Smooth muscle cell (in vitro differentiated cells): ENCODE results near the gene TMEM87B. TPM values are rescaled to one million over a fixed set of nuclear protein-coding genes. Genes with fewer than 3 reads are reported as not detected.

ENCODE experiments used
- DNase-seq: peaks from one replicate; lab custom pipeline; 2025; ENCODE audit not compliant: unreplicated experiment; lab: John Stamatoyannopoulos, UW
- H2AFZ ChIP-seq: fragments of 200-600 bp; sonication (generic); 2 replicates; pipeline ENCODE4 v1.6.0; 2016; ENCODE audit warnings: antibody characterized with exemption, low read depth, mild to moderate bottlenecking
- H3F3A ChIP-seq: fragments of 200-600 bp; sonication (generic); 2 replicates; pipeline ENCODE4 v1.6.0; 2017; ENCODE audit warnings: antibody characterized with exemption, low read depth
- H3K27ac ChIP-seq: fragments of 200-600 bp; sonication (generic); 2 replicates; pipeline ENCODE4 v1.5.1; 2016; ENCODE audit warnings: low read depth, mild to moderate bottlenecking
- H3K27me3 ChIP-seq: fragments of 200-600 bp; sonication (generic); 2 replicates; pipeline ENCODE4 v1.6.1; 2016; ENCODE audit warnings: low read depth, mild to moderate bottlenecking
- H3K36me3 ChIP-seq: fragments of 200-600 bp; sonication (generic); 2 replicates; pipeline ENCODE4 v1.5.1; 2016; ENCODE audit warnings: low read depth
- H3K4me1 ChIP-seq: fragments of 200-600 bp; sonication (generic); 2 replicates; pipeline ENCODE4 v1.5.1; 2016; ENCODE audit warnings: low read depth
- H3K4me2 ChIP-seq: fragments of 200-600 bp; sonication (generic); 2 replicates; pipeline ENCODE4 v1.6.0; 2016; ENCODE audit warnings: mild to moderate bottlenecking
- H3K4me3 ChIP-seq: fragments of 200-600 bp; sonication (generic); 2 replicates; pipeline ENCODE4 v1.5.1; 2016; ENCODE audit warnings: mild to moderate bottlenecking
- H3K79me2 ChIP-seq: fragments of 200-600 bp; sonication (generic); 2 replicates; pipeline ENCODE4 v1.6.0; 2016; ENCODE audit warnings: low read depth, mild to moderate bottlenecking
- H3K9ac ChIP-seq: fragments of 200-600 bp; sonication (generic); 2 replicates; pipeline ENCODE4 v1.6.0; 2016; ENCODE audit warnings: low read depth
- H3K9me3 ChIP-seq: fragments of 200-600 bp; sonication (generic); replicated peaks from 2 replicates; pipeline ENCODE4 v1.5.1; 2016; ENCODE audit warnings: low read depth
- H4K20me1 ChIP-seq: fragments of 200-600 bp; sonication (generic); 2 replicates; pipeline ENCODE4 v1.6.0; 2016; ENCODE audit warnings: low read depth
- WGBS: methylation state at CpG from one replicate; pipeline ENCODE4 v1.1.7; 2016; ENCODE audit warnings: low lambda C conversion rate; 5-methylcytosine and 5-hydroxymethylcytosine counted together
- polyA plus RNA-seq: library from polyadenylated mRNA; unstranded; fragments of >200 nt; fragmentation: Nextera tagmentation; extraction: Ambion mirVana; gene quantifications from 2 replicates; pipeline ENCODE4 v1.2.1, GENCODE V29; 2016
- total RNA-seq: library from RNA; depleted of rRNA; stranded (reverse); fragments of >200 nt; gene quantifications from 2 replicates; pipeline ENCODE4 v1.2.3, GENCODE V29; 2014
- TF ChIP-seq, protein P1 (sequence below): fragments of 200-600 bp; sonication (generic); IDR thresholded peaks from 2 replicates; pipeline ENCODE4 v1.5.1; 2017; ENCODE audit warnings: borderline replicate concordance, mild to moderate bottlenecking, antibody characterized with exemption; ENCODE audit not compliant: insufficient read depth, poor library complexity, severe bottlenecking

The TMEM87B gene
- total and polyA plus RNA-seq, 2 experiments from 2014 or later, result 27.2 to 109 TPM

DNA sequence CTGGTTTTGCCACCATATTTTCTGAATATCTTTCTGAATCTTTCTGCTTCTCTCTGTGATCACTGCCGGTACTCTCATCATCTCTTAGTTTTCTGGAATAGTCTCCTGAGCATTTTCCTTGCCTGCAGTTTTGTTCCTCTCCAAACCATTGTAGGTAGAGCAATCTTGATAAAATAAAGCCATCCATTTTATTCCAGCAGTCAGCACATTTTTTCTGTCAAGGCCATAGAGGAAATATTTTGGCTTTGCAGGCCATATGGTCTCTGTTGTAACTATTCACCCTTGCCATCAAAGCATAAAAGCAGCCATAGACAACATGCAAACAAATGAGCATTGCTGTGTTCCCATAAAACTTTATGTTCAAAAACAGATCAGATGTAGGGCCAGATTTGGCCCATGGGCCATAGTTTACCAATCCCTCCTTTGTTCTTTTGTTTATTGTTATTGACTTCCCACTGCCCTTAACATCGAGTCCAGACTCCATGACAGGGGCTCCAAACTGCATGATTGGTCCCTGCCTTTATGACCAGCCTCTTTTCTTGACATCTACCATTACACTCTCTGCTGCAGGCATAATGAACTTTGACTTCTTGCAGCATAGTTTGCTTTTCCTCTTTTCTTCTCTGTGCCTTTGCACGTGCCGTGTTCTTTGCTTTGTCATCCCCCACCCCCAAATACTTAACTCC is 29.8 kb downstream of the TMEM87B start:
- WGBS, result 98% methylated on average over 4 of the region's 4 CpGs
- DNase-seq, result no peak
- no peak overlapping the region for H3K9ac ChIP-seq
- H3K4me2 ChIP-seq, result no peak overlapping the region
- no peaks in the 10 kb centered on the region for H3K4me1 ChIP-seq
- peaks cover 81% of the 10 kb centered on the region for H4K20me1 ChIP-seq
- no peaks in the 10 kb centered on the region for H3K27me3 ChIP-seq
- peaks cover 6% of the 10 kb centered on the region for H3F3A ChIP-seq
- H3K79me2 ChIP-seq, result peaks cover 51% of the 10 kb centered on the region
- TF ChIP-seq, protein P1, sequence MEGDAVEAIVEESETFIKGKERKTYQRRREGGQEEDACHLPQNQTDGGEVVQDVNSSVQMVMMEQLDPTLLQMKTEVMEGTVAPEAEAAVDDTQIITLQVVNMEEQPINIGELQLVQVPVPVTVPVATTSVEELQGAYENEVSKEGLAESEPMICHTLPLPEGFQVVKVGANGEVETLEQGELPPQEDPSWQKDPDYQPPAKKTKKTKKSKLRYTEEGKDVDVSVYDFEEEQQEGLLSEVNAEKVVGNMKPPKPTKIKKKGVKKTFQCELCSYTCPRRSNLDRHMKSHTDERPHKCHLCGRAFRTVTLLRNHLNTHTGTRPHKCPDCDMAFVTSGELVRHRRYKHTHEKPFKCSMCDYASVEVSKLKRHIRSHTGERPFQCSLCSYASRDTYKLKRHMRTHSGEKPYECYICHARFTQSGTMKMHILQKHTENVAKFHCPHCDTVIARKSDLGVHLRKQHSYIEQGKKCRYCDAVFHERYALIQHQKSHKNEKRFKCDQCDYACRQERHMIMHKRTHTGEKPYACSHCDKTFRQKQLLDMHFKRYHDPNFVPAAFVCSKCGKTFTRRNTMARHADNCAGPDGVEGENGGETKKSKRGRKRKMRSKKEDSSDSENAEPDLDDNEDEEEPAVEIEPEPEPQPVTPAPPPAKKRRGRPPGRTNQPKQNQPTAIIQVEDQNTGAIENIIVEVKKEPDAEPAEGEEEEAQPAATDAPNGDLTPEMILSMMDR, result no peak
- peaks cover 35% of the 10 kb centered on the region for H3K36me3 ChIP-seq
- no peak overlapping the region for H3K27ac ChIP-seq
- H2AFZ ChIP-seq, result no peak overlapping the region
- no peak overlapping the region for H3K4me3 ChIP-seq
- no peaks in the 10 kb centered on the region for H3K9me3 ChIP-seq

DNA sequence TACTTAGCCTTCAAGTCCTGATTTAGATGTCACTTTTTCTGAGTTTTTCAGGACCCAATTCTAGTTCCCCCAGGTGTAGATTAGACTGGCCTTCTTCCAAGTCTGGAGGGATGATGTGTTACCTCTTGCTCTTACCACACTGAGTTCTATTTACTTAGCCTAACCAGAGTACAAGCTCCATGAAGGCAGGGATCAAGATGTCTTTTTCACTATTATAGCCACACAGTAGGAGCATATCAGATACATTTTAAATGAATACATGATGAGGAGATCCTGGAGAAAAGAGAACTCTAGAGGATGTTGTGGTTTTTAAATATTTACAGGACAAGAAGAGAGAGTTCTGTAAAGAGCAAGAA is 30.3 kb downstream of the TMEM87B start:
- Histone ChIP-seq H3K27me3 (no peaks in the 10 kb centered on the region), H3F3A (peaks cover 6% of the 10 kb centered on the region), H3K4me1 (no peaks in the 10 kb centered on the region), H3K9me3 (no peaks in the 10 kb centered on the region), H3K79me2 (peaks cover 47% of the 10 kb centered on the region), H3K4me3 (no peak overlapping the region), H3K36me3 (peaks cover 35% of the 10 kb centered on the region), H4K20me1 (peaks cover 78% of the 10 kb centered on the region), H2AFZ (no peak overlapping the region), H3K9ac (no peak overlapping the region), H3K27ac (no peak overlapping the region), H3K4me2 (no peak overlapping the region)
- no peak for DNase-seq
- TF ChIP-seq, protein P1, result no peak

DNA sequence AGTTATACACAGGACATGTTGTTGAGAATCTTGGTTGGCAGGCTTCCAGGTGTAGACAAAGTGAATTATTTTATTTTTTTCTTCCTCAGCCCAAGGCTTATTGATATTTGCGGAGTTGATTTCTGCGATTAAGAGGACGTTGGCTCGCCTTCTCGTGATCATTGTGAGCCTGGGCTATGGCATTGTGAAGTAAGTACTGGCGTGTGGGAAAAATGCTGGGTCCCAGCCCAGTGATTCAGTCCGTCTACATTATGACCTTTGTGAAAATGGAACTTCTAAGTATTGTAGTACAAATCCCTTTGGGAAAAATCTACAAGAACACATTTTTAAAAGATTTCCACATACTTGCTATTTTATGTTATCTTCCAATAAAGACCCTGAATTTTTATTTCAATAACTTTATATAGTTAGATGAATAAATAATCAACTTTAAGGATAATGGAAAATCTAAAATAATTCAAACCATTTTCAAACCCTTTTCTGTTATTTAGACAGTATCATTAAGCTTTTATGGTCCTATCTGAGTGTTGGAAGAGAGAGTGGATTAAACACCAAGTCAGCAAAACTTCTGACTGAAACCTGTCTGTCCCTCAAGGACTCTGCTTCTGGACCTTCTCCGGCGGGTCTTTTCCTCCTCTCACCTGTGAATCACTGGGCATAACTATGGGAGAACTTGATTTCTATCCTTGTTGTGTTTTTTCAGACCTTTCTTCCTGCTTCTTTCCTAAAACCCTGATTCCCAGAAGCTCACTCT is 31.0 kb downstream of the TMEM87B start:
- TF ChIP-seq, protein P1, result no peak
- no peak overlapping the region for H2AFZ ChIP-seq
- peaks cover 78% of the 10 kb centered on the region for H4K20me1 ChIP-seq
- H3K4me3 ChIP-seq, result no peak overlapping the region
- peaks cover 43% of the 10 kb centered on the region for H3K79me2 ChIP-seq
- H3K4me1 ChIP-seq, result no peaks in the 10 kb centered on the region
- H3K36me3 ChIP-seq, result peaks cover 37% of the 10 kb centered on the region
- no peaks in the 10 kb centered on the region for H3K27me3 ChIP-seq
- WGBS, result 97% methylated on average over 9 of the region's 9 CpGs
- no peaks in the 10 kb centered on the region for H3K9me3 ChIP-seq
- no peak for DNase-seq
- peaks cover 6% of the 10 kb centered on the region for H3F3A ChIP-seq
- no peak overlapping the region for H3K4me2 ChIP-seq
- no peak overlapping the region for H3K9ac ChIP-seq
- no peak overlapping the region for H3K27ac ChIP-seq
